Fibroblast of lung (primary cell): ENCODE results near the gene EIF2B2. TPM values are rescaled to one million over a fixed set of nuclear protein-coding genes. Genes with fewer than 3 reads are reported as not detected.
A peak's percentile ranks its signal among the peaks of the same experiment; 100 is the strongest.

Source experiments
- DNase-seq, 2 donors: peaks; one replicate each; pipeline versions ENCODE4 v3.0.0 to v3.0.0-alpha.2; 2010; ENCODE audit warnings: low read depth in 2 of 2
- H2AFZ ChIP-seq: 2 replicates; pipeline ENCODE4 v1.5.1; 2012; ENCODE audit warnings: low read length, control low read depth, inconsistent platforms
- H3K27ac ChIP-seq: 2 replicates; pipeline ENCODE4 v1.5.1; 2011; ENCODE audit warnings: low read length, control low read depth; ENCODE audit not compliant: insufficient read depth
- H3K27me3 ChIP-seq: 2 replicates; pipeline ENCODE4 v1.5.1; 2011; ENCODE audit warnings: mild to moderate bottlenecking, low read length; ENCODE audit not compliant: control insufficient read depth, insufficient read depth
- H3K36me3 ChIP-seq: 2 replicates; pipeline ENCODE4 v1.5.1; 2011; ENCODE audit warnings: low read length; ENCODE audit not compliant: control insufficient read depth, insufficient read depth
- H3K4me1 ChIP-seq: 2 replicates; pipeline ENCODE4 v1.5.1; 2011; ENCODE audit warnings: low read length; ENCODE audit not compliant: control insufficient read depth, insufficient read depth; ENCODE audit errors: extremely low read depth
- H3K4me2 ChIP-seq: 2 replicates; pipeline ENCODE4 v1.5.1; 2011; ENCODE audit warnings: low read length, control low read depth; ENCODE audit not compliant: insufficient read depth; ENCODE audit errors: extremely low read depth
- H3K4me3 ChIP-seq, 4 experiments: fragments of 200-600 bp in 1 of 4; sonication (generic) in 1 of 4; replicated peaks in 1 of 4; 2 replicates each; pipeline ENCODE4 v1.5.1; 2011 to 2016; ENCODE audit warnings: low read length in 4 of 4, low read depth in 3 of 4, mild to moderate bottlenecking in 3 of 4, control low read depth in 2 of 4, inconsistent platforms in 1 of 4, mixed read lengths in 1 of 4; ENCODE audit not compliant: insufficient read depth in 1 of 4; ENCODE audit errors: control extremely low read depth in 1 of 4
- H3K79me2 ChIP-seq: 2 replicates; pipeline ENCODE4 v1.5.1; 2012; ENCODE audit warnings: mild to moderate bottlenecking, low read length, inconsistent platforms; ENCODE audit not compliant: control insufficient read depth, insufficient read depth
- H3K9ac ChIP-seq: 2 replicates; pipeline ENCODE4 v1.5.1; 2011; ENCODE audit warnings: mild to moderate bottlenecking, low read length, control low read depth; ENCODE audit not compliant: insufficient read depth
- H3K9me3 ChIP-seq: 2 replicates; pipeline ENCODE4 v1.5.1; 2012; ENCODE audit warnings: low read depth, low read length; ENCODE audit not compliant: control insufficient read depth, insufficient read depth
- H4K20me1 ChIP-seq: 2 replicates; pipeline ENCODE4 v1.5.1; 2011; ENCODE audit warnings: low read length; ENCODE audit not compliant: control insufficient read depth, insufficient read depth; ENCODE audit errors: extremely low read depth
- EZH2 ChIP-seq: IDR thresholded peaks from 2 replicates; pipeline ENCODE4 v1.5.1; 2012; ENCODE audit warnings: low read length, control low read depth, mild to moderate bottlenecking; ENCODE audit errors: missing control alignments
- polyA plus RNA-seq, 2 donors: library from polyadenylated mRNA; depleted of rRNA in 1 of 2; stranded (reverse) in 1 of 2; unstranded in 1 of 2; fragments of >200 nt; gene quantifications; 2 replicates each; pipeline ENCODE4 v1.2.1, GENCODE V29; 2011 to 2012; ENCODE audit warnings: missing spikeins in 1 of 2
- total RNA-seq: library from RNA; depleted of rRNA; stranded (reverse); fragments of >200 nt; gene quantifications from 2 replicates; pipeline ENCODE4 v1.2.1, GENCODE V29; 2014
- TF ChIP-seq, protein P1 (sequence below), 2 donors: IDR thresholded peaks in 1 of 2; conservative IDR thresholded peaks in 1 of 2; 1 replicate in 1 of 2; 2 replicates in 1 of 2; pipeline ENCODE4 v1.5.1; 2011 to 2012; ENCODE audit warnings: low read length in 2 of 2, control low read depth in 1 of 2, inconsistent platforms in 1 of 2, low read depth in 1 of 2, mild to moderate bottlenecking in 1 of 2

The EIF2B2 gene
- total and polyA plus RNA-seq, 2 donors (not counting 1 experiment from before 2014, with no cell fraction given): 30.2 to 83.6 TPM

DNA sequence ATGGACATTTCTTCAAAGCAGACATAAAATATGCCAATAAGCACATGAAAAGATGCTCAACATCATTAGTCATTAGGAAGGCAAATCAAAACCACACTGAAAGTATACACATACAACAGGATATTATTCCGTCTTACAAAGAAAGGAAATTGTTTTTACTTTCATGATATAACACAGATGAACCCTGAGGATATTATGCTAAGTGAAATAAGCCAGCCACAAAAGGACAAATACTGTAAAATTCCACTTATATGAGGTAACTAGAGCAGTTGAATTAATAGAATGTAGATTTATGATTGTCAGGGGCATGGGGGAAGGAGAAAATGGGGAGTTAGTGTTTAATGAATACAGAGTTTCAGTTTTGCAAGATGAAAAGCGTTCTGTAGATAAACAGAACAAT lies 56.9 kb downstream of the EIF2B2 start:
- H3K79me2 ChIP-seq: peaks cover 17% of the 10 kb centered on the region
- DNase-seq: peak in 1 of 2 donors; percentile 31

GRCh38 chr14:75060420-75060819 lies 57.7 kb downstream of the EIF2B2 start:
- Histone ChIP-seq H3K9ac (no peak overlapping the region), H4K20me1 (no peaks in the 10 kb centered on the region), H3K27me3 (no peaks in the 10 kb centered on the region), H3K4me2 (no peak overlapping the region), H2AFZ (no peak overlapping the region), H3K4me3 (no peak overlapping the region), H3K36me3 (no peaks in the 10 kb centered on the region), H3K4me1 (no peaks in the 10 kb centered on the region), H3K9me3 (no peaks in the 10 kb centered on the region), H3K79me2 (peaks cover 17% of the 10 kb centered on the region), H3K27ac (no peak overlapping the region)
- no peak for DNase-seq
- TF ChIP-seq EZH2: no peak

More for the DNA sequence above, 56.9 kb downstream of the EIF2B2 start:
- Histone ChIP-seq H2AFZ (no peak overlapping the region), H3K4me1 (no peaks in the 10 kb centered on the region), H3K4me3 (no peak overlapping the region), H3K4me2 (no peak overlapping the region), H4K20me1 (no peaks in the 10 kb centered on the region), H3K27ac (no peak overlapping the region), H3K27me3 (no peaks in the 10 kb centered on the region), H3K36me3 (no peaks in the 10 kb centered on the region), H3K9ac (no peak overlapping the region), H3K9me3 (no peaks in the 10 kb centered on the region)
- no peak for TF ChIP-seq EZH2
- TF ChIP-seq, protein P1, sequence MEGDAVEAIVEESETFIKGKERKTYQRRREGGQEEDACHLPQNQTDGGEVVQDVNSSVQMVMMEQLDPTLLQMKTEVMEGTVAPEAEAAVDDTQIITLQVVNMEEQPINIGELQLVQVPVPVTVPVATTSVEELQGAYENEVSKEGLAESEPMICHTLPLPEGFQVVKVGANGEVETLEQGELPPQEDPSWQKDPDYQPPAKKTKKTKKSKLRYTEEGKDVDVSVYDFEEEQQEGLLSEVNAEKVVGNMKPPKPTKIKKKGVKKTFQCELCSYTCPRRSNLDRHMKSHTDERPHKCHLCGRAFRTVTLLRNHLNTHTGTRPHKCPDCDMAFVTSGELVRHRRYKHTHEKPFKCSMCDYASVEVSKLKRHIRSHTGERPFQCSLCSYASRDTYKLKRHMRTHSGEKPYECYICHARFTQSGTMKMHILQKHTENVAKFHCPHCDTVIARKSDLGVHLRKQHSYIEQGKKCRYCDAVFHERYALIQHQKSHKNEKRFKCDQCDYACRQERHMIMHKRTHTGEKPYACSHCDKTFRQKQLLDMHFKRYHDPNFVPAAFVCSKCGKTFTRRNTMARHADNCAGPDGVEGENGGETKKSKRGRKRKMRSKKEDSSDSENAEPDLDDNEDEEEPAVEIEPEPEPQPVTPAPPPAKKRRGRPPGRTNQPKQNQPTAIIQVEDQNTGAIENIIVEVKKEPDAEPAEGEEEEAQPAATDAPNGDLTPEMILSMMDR (conservative IDR thresholded peaks at IDR 0.05 in 1 of 2, IDR thresholded peaks at IDR 0.05 in 1 of 2; ENCODE audit: low read depth in 1 of 2, low read length in 2 of 2): no peak

Other genes with a start within 250 kb of the EIF2B2 start
- gene YLPM1, start 239.6 kb upstream of the EIF2B2 start, total RNA-seq: 26.5 and 31.9 TPM in 2 replicates
- 9.7 and 13.6 TPM in 2 replicates for gene YLPM1, start 239.6 kb upstream of the EIF2B2 start, polyA plus RNA-seq
- gene PROX2, start 126.8 kb upstream of the EIF2B2 start, total RNA-seq: not detected in 2 replicates
- gene PROX2, start 126.8 kb upstream of the EIF2B2 start, polyA plus RNA-seq: 0.01 TPM in 1 of 2 replicates, not detected in the other
- gene DLST, start 121.0 kb upstream of the EIF2B2 start, total RNA-seq: 47.0 and 95.3 TPM in 2 replicates
- gene DLST, start 121.0 kb upstream of the EIF2B2 start, polyA plus RNA-seq: 214 and 236 TPM in 2 replicates
- gene RPS6KL1, start 79.7 kb upstream of the EIF2B2 start, total RNA-seq: 0.26 and 1.2 TPM in 2 replicates
- gene RPS6KL1, start 79.7 kb upstream of the EIF2B2 start, polyA plus RNA-seq: 0.52 and 1.4 TPM in 2 replicates
- gene PGF, start 47.3 kb upstream of the EIF2B2 start, total RNA-seq: 4.6 and 7.6 TPM in 2 replicates
- gene PGF, start 47.3 kb upstream of the EIF2B2 start, polyA plus RNA-seq: 0.84 and 1.1 TPM in 2 replicates
- 37.5 and 53.8 TPM in 2 replicates for gene MLH3, start 48.5 kb downstream of the EIF2B2 start, total RNA-seq
- 9.5 and 12.2 TPM in 2 replicates for gene MLH3, start 48.5 kb downstream of the EIF2B2 start, polyA plus RNA-seq
- 7.4 and 14.5 TPM in 2 replicates for gene ACYP1, start 61.1 kb downstream of the EIF2B2 start, total RNA-seq
- 13.7 and 18.7 TPM in 2 replicates for gene ACYP1, start 61.1 kb downstream of the EIF2B2 start, polyA plus RNA-seq
- 1.5 and 1.8 TPM in 2 replicates for gene ZC2HC1C, start 66.7 kb downstream of the EIF2B2 start, total RNA-seq
- gene ZC2HC1C, start 66.7 kb downstream of the EIF2B2 start, polyA plus RNA-seq: 0.88 and 0.90 TPM in 2 replicates
- 81.3 and 91.7 TPM in 2 replicates for gene NEK9, start 124.1 kb downstream of the EIF2B2 start, total RNA-seq
- 50.5 and 63.4 TPM in 2 replicates for gene NEK9, start 124.1 kb downstream of the EIF2B2 start, polyA plus RNA-seq
- 173 and 223 TPM in 2 replicates for gene TMED10, start 173.7 kb downstream of the EIF2B2 start, total RNA-seq
- 285 and 333 TPM in 2 replicates for gene TMED10, start 173.7 kb downstream of the EIF2B2 start, polyA plus RNA-seq